Tongue (tissue), 2 donors: Measurements from ENCODE around the gene SPRING1. TPM values are rescaled to one million over a fixed set of nuclear protein-coding genes. Genes with fewer than 3 reads are reported as not detected.

Source experiments
- DNase-seq: peaks from one replicate; pipeline ENCODE4 v3.0.0-alpha.2; 2015
- total RNA-seq: library from RNA; depleted of rRNA; stranded (reverse); fragments of >200 nt; gene quantifications from one replicate; pipeline ENCODE4 v1.2.3, GENCODE V29; 2014

The SPRING1 gene
- total RNA-seq, 1 donor from 2014 or later: 14.7 TPM

DNA sequence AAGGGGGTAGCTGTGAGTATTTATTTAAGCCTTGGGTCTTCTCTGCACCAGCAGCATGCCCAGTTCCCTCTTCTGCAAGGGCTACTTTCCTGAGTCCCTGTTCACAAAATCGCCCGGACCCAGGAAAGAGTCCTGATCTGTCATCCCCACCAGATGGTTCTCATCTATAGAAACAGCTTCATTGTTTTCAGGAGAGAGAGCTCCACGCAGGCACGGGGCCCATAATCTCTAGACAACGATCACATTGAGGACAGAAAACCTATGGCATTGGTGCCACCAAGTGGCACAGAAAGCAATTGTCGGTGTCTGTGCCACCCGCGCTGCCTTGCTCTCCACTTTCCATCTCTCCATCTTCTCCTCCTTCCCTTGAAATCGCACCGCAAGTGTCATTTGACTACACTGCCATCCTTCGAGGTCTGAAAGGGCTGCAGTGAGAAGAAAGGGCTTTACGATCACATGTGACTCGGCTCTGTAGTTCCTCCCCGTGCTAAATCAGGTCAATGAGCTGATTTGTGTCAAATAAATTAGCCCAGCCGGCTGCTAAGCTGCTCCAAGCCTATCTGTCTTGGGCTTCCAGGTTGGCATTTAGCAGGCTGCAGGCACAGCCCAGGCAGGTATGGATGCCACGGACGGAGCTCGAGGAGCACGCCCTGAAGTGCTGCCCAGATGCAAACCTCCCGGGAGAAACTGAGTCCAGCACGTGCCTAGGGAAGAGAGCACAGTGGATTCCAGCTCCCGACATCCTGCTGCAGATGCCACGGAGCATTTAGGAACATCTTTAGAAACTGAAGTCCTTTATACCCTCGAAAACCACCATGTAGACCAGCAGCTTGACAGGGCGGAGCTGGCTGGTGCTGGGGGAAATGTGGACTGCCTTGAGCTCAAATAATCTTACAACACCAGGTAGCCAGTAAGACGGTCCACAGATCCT is 28.8 kb downstream of the SPRING1 start:
- peak; percentile 85 for DNase-seq

DNA sequence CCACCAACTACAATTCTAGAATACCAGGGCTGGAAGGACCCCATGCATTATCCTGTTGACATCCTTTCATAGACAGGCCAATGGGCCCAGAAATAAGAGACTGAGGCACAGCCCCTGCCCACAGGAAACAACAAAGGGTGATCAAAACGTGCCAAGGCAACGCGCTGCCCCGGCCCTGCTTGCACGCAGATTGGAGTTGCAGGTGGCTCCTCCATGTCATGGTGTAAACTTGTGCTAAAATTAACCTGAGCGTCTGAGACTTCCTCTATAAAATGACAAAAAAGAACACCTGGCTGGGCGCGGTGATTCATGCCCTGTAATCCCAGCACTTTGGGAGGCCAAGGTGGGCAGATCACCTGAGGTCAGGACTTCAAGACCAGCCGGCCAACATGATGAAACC is 30.1 kb downstream of the SPRING1 start:
- no peak for DNase-seq

DNA sequence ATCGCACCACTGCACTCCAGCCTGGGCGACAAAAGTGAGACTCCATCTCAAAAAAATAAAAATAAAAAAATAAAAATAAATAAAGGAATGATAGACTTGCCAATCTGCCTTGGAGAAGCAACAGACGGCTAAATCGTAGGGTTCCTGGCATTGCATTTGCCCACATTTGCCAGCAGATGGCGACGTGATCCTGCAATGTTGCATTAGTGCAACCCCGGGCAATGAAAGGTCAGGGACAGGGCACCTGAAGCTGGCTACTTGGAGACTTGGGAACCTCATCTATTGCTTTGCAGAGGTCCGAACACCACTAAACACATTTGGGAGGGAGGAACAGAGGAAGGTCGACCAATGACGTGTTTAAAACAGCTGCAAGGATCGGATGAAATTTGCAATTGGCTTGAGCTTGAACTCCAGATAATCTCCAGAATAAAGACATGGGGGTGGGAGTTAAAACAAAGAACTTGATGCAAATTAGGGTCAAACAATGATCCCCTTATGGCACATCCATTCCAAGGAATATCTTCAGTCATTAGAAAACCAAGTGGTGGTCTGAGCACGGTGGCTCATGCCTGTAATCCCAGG is 34.6 kb downstream of the SPRING1 start:
- DNase-seq: peak; percentile 80

DNA sequence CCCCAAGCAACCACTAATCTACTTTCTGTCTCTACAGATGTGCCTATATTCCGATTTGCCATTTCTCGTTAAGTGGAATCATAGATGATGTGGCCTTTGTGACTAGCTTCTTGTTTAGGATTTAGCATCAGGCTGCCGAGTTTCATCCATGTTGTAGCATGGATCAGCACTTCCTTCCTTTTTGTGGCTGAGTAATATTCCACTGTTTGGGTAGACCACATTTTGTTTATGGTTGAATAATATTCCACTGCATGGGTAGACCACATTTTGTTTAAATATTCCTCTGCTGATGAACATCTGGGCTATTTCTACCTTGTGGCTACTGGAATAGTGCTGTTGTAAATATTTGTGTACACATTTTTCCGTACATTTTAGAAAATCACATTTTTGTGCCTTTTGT is 36.4 kb downstream of the SPRING1 start:
- DNase-seq: no peak

DNA sequence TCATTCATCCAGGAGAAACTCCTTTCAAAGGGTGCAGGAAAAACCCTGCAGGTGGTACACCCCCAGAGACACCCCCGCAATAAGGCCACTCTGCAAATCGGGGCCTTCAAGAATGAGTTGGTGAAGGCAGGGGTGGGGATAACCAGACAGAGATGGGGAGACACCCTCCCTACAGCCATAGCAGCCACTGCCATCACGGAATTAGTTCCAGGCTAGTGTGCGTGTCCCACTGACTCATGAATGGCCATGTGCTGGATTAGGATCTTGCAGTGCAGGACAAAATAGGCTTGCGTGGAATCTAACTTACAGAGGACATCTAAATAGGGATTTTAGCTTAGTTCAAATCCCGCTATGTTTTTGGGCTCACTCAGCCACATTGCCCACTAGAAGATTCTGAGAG is 37.8 kb downstream of the SPRING1 start:
- DNase-seq: no peak

DNA sequence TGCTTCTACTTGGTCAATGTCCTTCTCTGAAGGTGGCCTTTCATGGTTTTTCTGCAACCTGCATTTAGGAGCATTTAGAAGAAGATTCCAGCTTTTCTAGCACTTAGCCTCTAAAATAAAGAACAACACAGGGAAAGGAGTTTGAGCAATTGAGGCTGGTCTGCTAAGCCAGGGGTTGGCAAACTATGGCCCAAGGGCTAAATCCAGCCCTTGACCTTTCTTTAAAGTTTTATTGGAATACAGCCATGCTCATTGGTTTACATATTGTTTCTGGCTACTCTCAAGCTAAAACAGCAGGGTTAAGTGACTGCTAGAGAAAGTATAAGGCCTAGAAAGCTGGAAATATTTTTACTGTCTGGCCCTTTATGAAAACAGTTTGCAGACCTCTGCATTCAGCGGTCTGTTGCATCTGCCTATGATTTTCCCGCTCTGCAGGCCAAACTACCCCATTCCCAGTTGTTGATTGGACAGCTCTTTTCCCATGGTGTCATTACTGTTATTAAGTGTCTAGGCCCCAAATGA is 39.3 kb downstream of the SPRING1 start:
- no peak for DNase-seq

DNA sequence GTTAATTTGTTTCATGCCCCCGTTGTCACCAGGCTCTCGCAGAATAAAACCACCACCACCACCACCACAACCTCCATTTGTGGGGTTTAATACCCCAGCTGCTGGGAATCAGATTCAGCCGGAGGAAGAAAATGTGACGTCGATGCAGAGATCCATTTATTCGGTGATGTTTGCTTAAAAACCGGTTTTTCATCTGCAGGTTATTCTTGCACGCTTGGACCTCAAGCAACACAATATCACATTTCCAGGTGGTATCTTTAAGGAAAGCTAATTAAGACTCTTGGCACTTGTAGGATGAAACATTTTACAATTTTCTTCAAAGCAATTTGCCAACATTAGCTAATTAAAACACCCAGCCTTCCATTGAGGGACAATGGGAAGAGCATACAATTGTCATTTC is 39.8 kb downstream of the SPRING1 start:
- DNase-seq: peak; percentile 33

DNA sequence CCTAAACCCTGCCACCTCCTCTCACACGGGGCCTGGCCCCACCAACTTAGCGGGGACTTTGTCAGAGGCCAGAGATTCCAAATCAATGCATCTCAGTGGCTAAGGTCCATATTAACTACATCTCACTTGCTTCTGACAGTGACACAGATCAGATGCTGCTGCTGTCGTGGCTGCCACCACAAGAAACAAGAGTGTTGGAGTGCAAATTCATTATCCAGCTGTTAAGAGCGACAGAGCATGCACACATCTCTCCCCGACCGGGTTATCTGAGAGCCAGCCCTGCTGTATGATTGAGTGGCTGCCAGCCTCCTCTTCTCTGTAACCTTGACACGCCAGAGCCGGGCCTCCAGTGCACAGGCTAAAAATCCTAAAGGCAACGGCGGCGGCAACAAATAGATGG is 40.2 kb downstream of the SPRING1 start:
- DNase-seq: peak; percentile 49

DNA sequence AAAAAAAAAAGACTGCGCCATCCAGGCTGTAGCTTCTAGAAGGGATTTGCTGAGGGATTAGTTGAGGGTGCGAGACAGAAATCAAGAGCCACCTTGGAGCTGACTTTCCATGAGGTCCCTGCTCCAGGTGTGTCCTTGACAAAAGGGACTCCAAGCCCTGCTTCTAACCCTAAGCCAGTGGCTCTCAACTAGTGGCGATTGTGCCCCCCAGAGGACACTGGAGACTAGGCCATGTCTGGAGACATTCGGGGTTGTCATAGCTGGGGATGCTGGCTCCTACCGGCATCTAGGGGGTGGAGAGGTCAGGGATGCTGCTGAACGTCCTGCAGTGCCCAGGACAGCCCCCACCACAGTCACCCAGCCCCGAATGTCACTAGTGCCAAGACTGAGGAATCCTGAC is 40.6 kb downstream of the SPRING1 start:
- no peak for DNase-seq

DNA sequence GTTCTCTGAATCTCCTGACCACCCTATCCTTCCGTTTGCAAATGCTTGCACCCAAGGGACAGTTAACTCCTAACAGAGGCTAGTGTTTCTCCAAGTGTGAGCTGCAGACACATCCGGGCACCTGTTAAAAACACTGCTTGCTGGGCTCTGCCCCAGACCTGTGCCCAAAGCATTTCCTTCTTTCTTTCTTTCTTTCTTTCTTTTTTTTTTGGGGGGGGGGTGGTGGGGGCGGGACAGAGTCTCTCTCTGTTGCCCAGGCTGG is 42.5 kb downstream of the SPRING1 start:
- no peak for DNase-seq

DNA sequence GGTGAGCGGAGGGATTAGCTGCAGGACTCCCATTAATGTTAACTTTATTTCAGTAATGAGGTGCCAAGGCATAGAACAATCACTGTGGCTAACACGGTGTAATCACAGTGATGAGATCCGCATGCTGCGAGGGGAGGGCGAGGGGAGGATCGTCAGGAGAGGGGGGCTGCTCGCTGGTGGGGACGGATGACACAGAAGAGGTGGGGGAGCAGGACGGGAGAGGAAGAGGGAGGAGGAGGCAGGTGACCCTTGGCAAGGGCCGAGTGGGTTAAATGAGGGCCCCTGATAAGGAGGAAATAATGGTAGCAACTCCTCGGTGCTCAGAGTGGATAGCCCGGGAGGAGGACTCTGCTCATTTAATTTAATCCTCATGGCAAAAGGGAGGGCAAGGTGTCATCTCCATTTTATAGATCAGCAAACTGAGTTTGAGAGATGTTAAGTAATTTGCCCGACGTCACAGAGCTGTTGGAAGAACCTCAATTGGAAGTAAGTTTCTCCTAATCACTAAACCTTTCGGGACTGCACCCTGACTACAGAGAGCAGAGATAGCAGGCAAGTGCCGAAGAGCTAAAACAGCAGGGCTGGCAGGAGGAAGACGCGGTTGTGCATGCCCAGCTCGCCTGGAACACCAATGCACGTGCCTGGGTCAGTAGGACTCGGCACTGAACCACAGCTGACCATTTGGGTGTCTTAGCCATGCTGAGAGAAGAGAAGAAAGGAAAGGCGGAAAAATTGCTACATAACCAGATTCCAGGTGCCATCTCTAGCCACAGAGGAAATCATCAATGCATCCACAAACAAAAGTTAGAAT is 43.0 kb downstream of the SPRING1 start:
- no peak for DNase-seq

DNA sequence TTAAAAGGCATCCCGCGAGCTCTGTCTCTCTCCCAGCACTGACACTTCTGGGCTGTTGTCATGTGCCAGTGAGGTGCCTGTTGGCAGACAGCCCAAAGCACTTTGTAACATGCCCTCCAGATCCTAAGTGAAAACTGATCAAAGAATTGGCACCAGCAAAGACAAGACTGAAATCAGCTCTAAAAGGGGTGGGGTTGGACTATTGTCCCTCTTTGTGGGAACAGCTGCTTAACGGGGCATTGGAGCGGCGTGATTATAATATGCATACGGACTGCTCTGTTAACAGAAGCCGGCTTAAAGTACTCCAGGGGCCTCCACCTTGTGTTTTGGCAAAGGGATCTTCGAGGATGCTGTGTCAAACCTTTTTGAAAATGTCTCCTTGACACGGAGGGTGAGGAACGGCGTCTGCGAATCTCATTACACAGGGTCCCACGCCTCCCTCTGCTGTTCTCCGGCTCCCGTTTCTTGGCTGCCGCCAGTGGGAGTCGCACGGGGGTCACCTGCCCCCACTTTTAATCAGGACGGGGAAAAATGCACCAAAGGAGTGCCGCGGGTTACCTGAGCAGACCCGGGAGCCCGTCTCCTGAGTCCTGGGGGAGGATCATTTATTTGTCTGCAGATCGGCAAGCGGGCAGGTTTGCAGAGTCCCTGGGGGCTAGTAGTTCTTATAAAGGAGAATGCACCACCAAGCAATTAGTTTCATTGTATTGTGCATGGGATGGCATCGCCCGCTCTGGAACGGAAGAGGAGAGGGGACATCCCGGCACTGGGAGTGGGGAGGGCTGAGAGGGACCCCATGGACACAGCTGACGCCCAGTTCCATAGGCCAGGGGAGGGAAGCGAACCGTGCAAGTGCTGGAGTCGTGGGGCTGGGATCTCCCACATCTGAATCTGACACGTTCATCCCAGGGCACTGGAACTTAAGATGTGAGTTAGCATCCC is 44.3 kb downstream of the SPRING1 start:
- peak; percentile 52 for DNase-seq

DNA sequence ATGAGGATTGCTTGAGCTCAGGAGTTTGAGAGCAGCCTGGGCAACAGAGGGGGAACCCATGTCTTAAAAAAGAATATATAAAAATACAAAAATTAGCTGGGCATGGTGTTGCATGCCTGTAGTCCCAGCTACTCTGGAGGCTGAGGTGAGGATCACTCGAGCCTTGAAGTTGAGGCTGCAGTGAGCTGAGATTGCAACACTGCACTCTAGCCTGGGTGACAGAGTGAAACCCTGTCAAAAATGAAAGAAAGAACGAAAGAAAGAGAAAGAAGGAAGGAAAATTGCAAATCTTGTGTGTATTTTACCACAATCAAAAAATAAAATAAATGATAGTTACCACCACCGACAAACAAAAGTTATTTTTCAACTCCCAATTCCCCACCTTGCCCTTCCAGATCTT is 45.3 kb downstream of the SPRING1 start:
- no peak for DNase-seq

DNA sequence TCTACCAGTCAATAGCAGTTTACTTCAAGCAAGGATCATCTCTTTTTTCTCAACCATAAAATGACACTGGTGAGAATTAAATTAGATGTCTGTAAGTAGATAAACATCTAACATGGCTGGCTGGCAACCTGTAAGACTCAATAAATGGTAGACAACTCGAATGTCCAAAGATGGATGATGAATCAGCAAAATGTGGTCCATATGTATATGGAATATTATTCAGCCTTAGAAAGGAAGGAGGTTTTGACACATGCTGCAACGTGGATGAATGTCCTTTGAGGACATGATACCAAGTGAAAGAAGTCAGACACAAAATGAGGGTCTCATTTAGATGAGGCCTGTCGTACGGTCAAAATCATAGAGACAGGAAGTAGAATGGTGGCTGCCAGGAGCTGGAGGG is 46.2 kb downstream of the SPRING1 start:
- DNase-seq: no peak

DNA sequence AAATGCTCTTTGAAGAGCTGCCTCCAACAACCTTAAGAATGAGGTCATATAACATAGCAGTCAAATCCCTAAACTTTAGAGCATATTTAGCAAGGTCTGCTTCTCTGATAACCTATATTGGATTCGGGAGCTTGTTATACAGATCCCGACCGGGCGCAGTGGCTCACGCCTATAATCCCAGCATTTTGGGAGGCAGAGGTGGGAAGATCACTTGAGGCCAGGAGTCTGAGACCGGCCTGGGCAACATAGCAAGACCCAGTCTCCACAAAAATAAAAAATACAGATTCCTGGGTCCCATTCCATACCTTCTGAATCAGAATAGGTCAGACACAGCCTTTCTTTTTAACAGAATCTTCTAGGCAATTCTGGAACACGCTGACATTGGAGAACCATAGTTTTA is 46.7 kb downstream of the SPRING1 start:
- DNase-seq: no peak

DNA sequence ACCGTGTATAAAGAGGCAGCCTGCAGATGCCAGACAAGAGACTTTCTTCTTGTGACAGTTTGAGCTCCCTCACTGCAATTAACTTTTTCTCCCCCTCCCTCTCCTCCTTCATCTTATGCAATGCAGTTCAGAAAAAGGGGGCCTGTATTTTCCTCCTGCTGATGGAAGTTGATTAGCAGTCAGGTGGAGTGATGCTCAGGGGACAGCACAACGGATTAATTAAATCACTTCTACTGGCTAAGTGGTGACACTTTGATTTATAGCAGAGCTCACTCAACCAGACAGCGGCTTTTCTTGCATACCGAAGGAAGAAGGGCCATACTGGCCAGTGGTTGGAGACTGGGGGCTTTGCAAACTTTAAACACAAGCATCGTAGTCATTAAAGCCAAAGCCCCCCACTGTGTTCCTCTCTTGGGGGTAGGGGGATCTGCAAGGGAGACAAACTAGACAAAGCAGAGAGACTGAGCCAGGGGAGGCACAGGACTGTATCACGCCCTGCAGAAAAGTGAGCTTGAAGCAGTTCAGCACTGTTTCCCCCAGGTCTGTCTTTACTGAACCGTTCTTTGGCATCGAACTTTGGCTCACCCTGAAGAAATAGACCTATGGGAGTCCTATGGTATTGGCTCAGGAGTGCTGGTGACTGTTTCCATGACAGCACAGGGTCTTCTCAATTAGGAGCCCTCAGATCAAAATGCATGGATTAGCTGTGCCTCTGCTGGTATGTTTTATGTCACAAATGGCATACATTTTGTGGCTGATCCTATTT is 47.7 kb downstream of the SPRING1 start:
- peak; percentile 24 for DNase-seq

DNA sequence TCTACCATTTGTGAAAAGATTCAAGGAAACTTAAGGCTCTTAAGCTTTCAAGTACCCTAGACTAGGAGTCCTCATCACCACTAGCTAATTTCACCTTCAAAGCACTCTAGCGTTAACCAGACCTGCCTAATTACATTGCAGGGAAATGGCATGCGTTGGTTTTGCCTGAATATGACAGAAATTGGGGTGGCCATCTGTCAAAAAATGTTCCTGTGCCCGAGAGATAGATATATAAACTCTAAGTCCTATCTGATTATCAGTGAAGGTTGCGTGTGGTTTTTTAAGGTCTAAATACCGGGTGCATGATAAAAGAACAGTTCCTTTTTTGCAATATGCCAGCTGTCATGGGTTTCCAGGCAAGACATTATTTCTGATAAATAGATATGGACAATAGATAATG is 48.3 kb downstream of the SPRING1 start:
- DNase-seq: no peak
